Liver (tissue), 3 donors: ENCODE measurements around the gene PRPF40A.

Experiments used
- CTCF ChIP-seq: fragments of 150-350 bp; IDR thresholded peaks from 2 replicates; pipeline ENCODE4 v1.5.1; 2017; ENCODE audit warnings: improper control_type of control experiment, low read depth, low read length; ENCODE audit not compliant: missing input control
- EGR1 ChIP-seq, 2 donors: IDR thresholded peaks; 2 replicates each; pipeline ENCODE4 v1.6.1; 2016 to 2018; ENCODE audit warnings: antibody characterized with exemption in 2 of 2, low read depth in 2 of 2
- FOXA2 ChIP-seq: IDR thresholded peaks from 2 replicates; pipeline ENCODE4 v1.6.1; 2016; ENCODE audit warnings: antibody characterized with exemption
- GABPA ChIP-seq, 2 donors: IDR thresholded peaks in 1 of 2; conservative IDR thresholded peaks in 1 of 2; 2 replicates each; pipeline ENCODE4 v1.6.1; 2016; ENCODE audit warnings: antibody characterized with exemption in 2 of 2, mild to moderate bottlenecking in 1 of 2, moderate library complexity in 1 of 2
- JUND ChIP-seq, 2 donors: IDR thresholded peaks; 2 replicates each; pipeline ENCODE4 v1.6.1; 2016; ENCODE audit warnings: antibody characterized with exemption in 2 of 2
- MAX ChIP-seq: IDR thresholded peaks from 2 replicates; pipeline ENCODE4 v1.6.1; 2016; ENCODE audit warnings: antibody characterized with exemption
- RAD21 ChIP-seq, 2 donors: IDR thresholded peaks; 2 replicates each; pipeline ENCODE4 v1.6.1; 2016; ENCODE audit warnings: antibody characterized with exemption in 2 of 2, mild to moderate bottlenecking in 2 of 2
- RXRA ChIP-seq, 2 donors: IDR thresholded peaks; 2 replicates each; pipeline ENCODE4 v1.6.1; 2017 to 2018; ENCODE audit warnings: antibody characterized with exemption in 2 of 2, mild to moderate bottlenecking in 1 of 2
- SP1 ChIP-seq: IDR thresholded peaks from 2 replicates; pipeline ENCODE4 v1.6.1; 2018; ENCODE audit warnings: antibody characterized with exemption, mild to moderate bottlenecking
- TAF1 ChIP-seq: conservative IDR thresholded peaks from 2 replicates; pipeline ENCODE4 v1.6.1; 2016; ENCODE audit warnings: antibody characterized with exemption, mild to moderate bottlenecking
- YY1 ChIP-seq: IDR thresholded peaks from 2 replicates; pipeline ENCODE4 v1.6.1; 2016; ENCODE audit warnings: antibody characterized with exemption, mild to moderate bottlenecking
- ZBTB33 ChIP-seq: IDR thresholded peaks from 2 replicates; pipeline ENCODE4 v1.6.1; 2016; ENCODE audit warnings: antibody characterized with exemption
- TF ChIP-seq, protein P1 (sequence below): IDR thresholded peaks from 2 replicates; pipeline ENCODE4 v1.6.1; 2016; ENCODE audit warnings: antibody characterized with exemption, mild to moderate bottlenecking
- TF ChIP-seq, protein P2 (sequence below): IDR thresholded peaks from 2 replicates; pipeline ENCODE4 v1.6.1; 2016; ENCODE audit warnings: antibody characterized with exemption
- donor health status: healthy.
- donor health status: healthy.

GRCh38 chr2:152649997-152650396 is 67.3 kb downstream of the PRPF40A start:
- TF ChIP-seq TAF1 (no peak), CTCF (no peak), EGR1 (IDR thresholded peaks at IDR 0.05; ENCODE audit: low read depth in 2 of 2) (no peak), ZBTB33 (no peak), MAX (no peak), JUND (IDR thresholded peaks at IDR 0.05) (no peak), RAD21 (IDR thresholded peaks at IDR 0.05) (no peak), GABPA (IDR thresholded peaks at IDR 0.05 in 1 of 2, conservative IDR thresholded peaks at IDR 0.05 in 1 of 2) (no peak), SP1 (no peak), YY1 (no peak), FOXA2 (no peak), RXRA (IDR thresholded peaks at IDR 0.05) (no peak)
- TF ChIP-seq, protein P1, sequence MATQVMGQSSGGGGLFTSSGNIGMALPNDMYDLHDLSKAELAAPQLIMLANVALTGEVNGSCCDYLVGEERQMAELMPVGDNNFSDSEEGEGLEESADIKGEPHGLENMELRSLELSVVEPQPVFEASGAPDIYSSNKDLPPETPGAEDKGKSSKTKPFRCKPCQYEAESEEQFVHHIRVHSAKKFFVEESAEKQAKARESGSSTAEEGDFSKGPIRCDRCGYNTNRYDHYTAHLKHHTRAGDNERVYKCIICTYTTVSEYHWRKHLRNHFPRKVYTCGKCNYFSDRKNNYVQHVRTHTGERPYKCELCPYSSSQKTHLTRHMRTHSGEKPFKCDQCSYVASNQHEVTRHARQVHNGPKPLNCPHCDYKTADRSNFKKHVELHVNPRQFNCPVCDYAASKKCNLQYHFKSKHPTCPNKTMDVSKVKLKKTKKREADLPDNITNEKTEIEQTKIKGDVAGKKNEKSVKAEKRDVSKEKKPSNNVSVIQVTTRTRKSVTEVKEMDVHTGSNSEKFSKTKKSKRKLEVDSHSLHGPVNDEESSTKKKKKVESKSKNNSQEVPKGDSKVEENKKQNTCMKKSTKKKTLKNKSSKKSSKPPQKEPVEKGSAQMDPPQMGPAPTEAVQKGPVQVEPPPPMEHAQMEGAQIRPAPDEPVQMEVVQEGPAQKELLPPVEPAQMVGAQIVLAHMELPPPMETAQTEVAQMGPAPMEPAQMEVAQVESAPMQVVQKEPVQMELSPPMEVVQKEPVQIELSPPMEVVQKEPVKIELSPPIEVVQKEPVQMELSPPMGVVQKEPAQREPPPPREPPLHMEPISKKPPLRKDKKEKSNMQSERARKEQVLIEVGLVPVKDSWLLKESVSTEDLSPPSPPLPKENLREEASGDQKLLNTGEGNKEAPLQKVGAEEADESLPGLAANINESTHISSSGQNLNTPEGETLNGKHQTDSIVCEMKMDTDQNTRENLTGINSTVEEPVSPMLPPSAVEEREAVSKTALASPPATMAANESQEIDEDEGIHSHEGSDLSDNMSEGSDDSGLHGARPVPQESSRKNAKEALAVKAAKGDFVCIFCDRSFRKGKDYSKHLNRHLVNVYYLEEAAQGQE = no peak
- TF ChIP-seq, protein P2, sequence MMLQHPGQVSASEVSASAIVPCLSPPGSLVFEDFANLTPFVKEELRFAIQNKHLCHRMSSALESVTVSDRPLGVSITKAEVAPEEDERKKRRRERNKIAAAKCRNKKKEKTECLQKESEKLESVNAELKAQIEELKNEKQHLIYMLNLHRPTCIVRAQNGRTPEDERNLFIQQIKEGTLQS = no peak
